22Rv1 (cell line): ENCODE measurements around the gene DSP.

ENCODE experiments used
- ZFX ChIP-seq: fragments of 450-650 bp; IDR thresholded peaks from 2 replicates; pipeline ENCODE4 v1.6.1; 2017; ENCODE audit warnings: antibody characterized with exemption, borderline replicate concordance
- TF ChIP-seq, protein P1 (sequence below): fragments of 450-650 bp; IDR thresholded peaks from 2 replicates; pipeline ENCODE4 v1.5.1; 2017; ENCODE audit warnings: mild to moderate bottlenecking

DNA sequence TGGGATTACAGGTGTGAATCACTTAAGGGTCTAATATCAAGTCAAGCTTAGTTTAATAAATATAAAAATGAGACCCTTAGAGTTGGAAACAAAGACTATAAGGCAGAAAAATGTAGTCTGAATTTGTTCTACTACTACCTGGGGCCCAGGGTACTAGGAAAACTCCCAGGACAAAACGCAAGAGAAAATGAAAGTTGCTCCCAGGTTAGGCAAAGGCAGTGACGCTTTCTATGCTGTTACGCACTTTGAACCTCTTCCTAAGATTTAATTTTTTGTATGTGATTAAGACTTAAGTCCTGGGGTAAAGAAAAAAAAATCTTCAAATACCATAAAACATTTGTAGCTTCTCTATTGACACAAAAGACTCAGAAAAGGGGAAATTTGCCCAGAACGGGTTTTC lies 17.3 kb downstream of the DSP start:
- TF ChIP-seq, protein P1, sequence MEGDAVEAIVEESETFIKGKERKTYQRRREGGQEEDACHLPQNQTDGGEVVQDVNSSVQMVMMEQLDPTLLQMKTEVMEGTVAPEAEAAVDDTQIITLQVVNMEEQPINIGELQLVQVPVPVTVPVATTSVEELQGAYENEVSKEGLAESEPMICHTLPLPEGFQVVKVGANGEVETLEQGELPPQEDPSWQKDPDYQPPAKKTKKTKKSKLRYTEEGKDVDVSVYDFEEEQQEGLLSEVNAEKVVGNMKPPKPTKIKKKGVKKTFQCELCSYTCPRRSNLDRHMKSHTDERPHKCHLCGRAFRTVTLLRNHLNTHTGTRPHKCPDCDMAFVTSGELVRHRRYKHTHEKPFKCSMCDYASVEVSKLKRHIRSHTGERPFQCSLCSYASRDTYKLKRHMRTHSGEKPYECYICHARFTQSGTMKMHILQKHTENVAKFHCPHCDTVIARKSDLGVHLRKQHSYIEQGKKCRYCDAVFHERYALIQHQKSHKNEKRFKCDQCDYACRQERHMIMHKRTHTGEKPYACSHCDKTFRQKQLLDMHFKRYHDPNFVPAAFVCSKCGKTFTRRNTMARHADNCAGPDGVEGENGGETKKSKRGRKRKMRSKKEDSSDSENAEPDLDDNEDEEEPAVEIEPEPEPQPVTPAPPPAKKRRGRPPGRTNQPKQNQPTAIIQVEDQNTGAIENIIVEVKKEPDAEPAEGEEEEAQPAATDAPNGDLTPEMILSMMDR = no peak
- TF ChIP-seq ZFX = no peak
